Activated CD8-positive, alpha-beta memory T cell treated with anti-CD3 and anti-CD28 coated beads, Interleukin-2, amount 50 U/mL, for 24 hours (primary cell): Measurements from ENCODE around the gene NTMT2.

Source experiments
- DNase-seq: peaks from one replicate; pipeline ENCODE4 v3.0.0-alpha.2; 2020; ENCODE audit errors: extremely low read depth

The NTMT2 gene

GRCh38 chr1:170209125-170209524 lies 63.4 kb downstream of the NTMT2 start:
- DNase-seq = no peak

GRCh38 chr1:170210142-170210541 lies 64.4 kb downstream of the NTMT2 start:
- no peak for DNase-seq

- no peak for DNase-seq
These were observed 67.8 kb downstream of the NTMT2 start for GRCh38 chr1:170213596-170213995.

GRCh38 chr1:170214117-170215032 lies 68.6 kb downstream of the NTMT2 start:
- no peak for DNase-seq

- no peak for DNase-seq
These were observed 69.5 kb downstream of the NTMT2 start for GRCh38 chr1:170215072-170215885.

GRCh38 chr1:170217517-170218256 lies 71.9 kb downstream of the NTMT2 start:
- DNase-seq = no peak

GRCh38 chr1:170218257-170218650 lies 72.5 kb downstream of the NTMT2 start:
- no peak for DNase-seq
